Measurements from ENCODE around the gene EXOC2.

EXOC2 gene

DNA sequence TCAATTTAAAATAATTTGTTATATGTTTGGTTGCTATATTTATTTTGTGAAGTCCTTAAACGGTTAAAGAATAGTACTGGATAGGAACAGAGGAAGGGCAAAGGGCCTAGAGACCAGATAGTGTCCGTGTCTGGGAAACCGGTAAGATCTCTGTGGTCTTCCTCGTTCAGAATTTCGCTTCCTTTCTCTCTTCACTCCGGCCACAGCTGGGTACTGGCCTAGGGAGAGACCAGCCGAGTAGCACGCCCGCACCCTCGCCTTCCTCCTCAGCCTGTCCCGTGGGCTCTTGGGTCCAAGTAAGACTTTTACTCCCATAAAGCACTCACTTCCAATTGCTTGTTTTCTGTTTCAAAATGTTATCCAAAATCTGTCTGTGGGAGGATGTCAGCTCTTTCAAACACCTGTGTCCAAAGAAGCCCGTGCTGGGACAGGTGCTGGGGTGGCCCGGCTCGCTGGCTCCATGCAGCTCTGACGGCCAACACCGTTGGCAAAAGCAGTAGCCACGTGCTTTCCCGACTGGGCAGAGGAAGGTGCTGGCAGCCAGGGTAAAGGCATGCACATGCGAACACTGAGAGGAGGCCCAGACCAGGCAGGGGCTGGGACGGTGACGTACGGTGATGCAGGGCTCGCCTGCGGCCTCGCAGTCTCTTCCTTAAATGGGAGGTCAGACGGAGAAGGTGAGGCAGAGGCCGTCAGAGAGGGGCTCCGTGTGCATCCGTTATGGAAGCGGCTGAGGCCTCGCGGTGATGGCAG lies 189.2 kb downstream of the EXOC2 start:
- no peak overlapping the region for H3K27ac ChIP-seq
- TF ChIP-seq CTCF (conservative IDR thresholded peaks at IDR 0.05) (no peak), ZFX (IDR thresholded peaks at IDR 0.05) (no peak)

DNA sequence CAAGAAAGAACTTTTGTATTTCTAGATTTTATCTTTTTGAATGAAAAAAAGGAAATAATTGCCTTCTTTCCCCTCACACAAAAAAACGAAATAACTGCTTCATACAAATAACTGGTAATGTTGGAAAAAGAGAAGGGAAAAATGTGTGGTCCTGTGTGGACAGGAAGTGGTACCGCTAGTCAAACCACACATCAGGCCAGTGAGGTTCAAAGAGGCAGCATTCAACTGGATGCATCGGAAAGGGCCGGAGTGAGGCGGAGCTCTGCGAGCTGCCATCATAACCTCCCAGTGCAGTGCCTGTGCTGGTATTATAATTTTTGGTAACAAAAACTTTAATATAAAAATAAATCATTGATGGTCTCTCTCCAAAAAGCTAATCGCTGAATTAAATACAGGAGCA lies 190.2 kb downstream of the EXOC2 start:
- H3K27ac ChIP-seq: no peak overlapping the region
- TF ChIP-seq CTCF (conservative IDR thresholded peaks at IDR 0.05) (no peak), ZFX (IDR thresholded peaks at IDR 0.05) (no peak)

- TF ChIP-seq CTCF (conservative IDR thresholded peaks at IDR 0.05) (no peak), ZFX (IDR thresholded peaks at IDR 0.05) (no peak)
- no peak overlapping the region for H3K27ac ChIP-seq
Measured at GRCh38 chr6:501891-502601, 190.9 kb downstream of the EXOC2 start.

DNA sequence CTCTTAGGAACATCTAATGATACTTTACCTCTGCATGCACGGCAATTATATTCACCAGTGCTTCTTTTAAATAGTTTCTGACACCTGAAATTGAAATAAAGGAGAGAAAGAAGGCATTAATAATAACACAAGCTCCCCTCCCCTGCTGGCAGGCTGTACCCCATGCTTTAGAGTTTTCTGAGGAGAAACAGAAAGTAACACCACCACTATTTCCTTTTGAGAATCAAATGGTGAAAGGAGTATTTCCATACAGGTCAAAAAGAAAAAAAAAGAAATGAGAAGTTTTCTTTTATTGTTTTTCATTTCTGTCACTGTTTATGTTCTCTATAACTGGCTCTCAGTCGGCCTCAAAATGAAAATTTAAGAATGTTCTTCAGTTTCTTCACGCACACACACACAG lies 193.3 kb downstream of the EXOC2 start:
- H3K27ac ChIP-seq: no peak overlapping the region
- no peak for TF ChIP-seq CTCF (conservative IDR thresholded peaks at IDR 0.05)
- no peak for TF ChIP-seq ZFX (IDR thresholded peaks at IDR 0.05)

DNA sequence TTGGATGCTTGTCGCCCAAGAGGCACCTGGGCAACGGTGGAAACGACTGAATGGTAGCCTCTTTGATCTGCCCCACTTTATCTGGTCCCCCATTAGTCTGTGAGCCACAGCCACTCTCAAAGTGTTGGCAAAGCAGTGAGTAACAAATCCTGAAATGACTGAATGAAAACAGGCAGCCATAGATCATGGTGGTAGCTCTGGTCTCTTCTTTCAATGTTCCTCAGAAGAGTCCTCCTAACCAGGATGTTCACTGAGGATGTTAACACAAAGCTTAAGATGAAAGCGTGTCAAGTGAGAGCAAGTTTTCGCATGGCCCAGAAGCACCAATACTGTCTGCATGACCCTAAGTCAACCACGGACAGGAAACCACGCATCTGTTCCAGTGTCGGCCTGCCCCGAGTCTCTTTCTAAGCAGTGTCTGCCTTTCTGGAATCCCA lies 194.1 kb downstream of the EXOC2 start:
- no peak overlapping the region for H3K27ac ChIP-seq
- no peak for TF ChIP-seq ZFX (IDR thresholded peaks at IDR 0.05)
- no peak for TF ChIP-seq CTCF (conservative IDR thresholded peaks at IDR 0.05)

GRCh38 chr6:497258-497657 lies 195.7 kb downstream of the EXOC2 start:
- no peak overlapping the region for H3K27ac ChIP-seq
- no peak for TF ChIP-seq ZFX (IDR thresholded peaks at IDR 0.05)
- no peak for TF ChIP-seq CTCF (conservative IDR thresholded peaks at IDR 0.05)

DNA sequence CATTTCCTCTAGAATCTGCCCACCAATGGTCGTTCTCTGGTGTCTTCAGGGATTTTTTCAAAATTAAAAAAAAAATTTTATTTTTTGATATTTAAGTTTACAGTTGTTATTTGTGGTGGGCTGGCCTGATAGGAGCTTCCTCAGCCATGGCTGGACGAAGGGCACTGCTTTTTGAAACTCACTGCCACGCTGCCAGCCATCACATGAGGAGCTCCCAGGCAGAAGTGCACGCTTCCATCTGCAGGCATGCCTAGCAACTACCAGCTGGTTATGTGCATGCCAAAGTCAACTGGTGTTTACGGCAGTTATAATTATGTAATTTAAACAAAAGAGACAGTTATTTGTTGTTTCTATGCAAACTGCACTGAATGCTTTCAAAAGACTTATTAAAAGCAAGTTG lies 196.3 kb downstream of the EXOC2 start:
- no peak for TF ChIP-seq CTCF (conservative IDR thresholded peaks at IDR 0.05)
- TF ChIP-seq ZFX (IDR thresholded peaks at IDR 0.05): no peak
- no peak overlapping the region for H3K27ac ChIP-seq

All from C4-2B (cell line).